K562 treated with DMSO at 1 percent for 12 hours (cell line): Measurements from ENCODE around the gene AJM1. TPM values are rescaled to one million over a fixed set of nuclear protein-coding genes. Genes with fewer than 3 reads are reported as not detected.

ENCODE experiments used
- total RNA-seq: library from RNA; unstranded; fragments of 300-600 nt; gene quantifications from 2 replicates; pipeline ENCODE4 v1.2.3, GENCODE V29; 2022; ENCODE audit not compliant: insufficient read depth

AJM1 gene
- total RNA-seq: 6.5 and 14.3 TPM in 2 replicates

DNA sequence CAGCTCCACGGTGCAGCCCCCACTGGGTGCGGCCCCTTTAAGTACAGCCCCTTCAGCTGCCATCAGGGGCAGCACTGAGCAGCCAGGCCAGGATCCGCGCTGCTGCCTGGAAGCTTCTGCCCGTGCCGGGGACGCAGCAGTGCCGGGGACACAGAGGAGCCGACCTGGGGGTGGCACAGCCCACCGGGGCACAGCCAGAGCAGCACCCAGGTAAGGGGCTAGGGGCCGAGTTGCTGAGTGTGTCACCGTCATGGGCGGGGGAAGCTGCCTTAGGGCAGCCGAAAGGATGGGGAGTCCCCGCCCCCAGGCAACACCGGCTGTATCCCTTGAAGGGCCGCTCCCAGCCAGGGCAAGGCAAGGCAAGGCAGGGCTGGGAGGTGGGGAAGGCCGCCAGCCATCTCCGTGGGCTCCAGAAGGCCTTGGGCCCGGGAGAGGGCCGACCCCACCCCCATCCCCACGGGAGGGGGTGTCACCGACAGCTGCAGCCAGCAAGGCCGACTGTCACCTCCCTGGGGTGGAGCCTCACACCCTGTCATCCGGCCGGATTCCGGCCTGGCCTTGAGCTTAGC is at the start of gene AJM1:
Gene AJM1 (plus strand): TSS at position 99 of the 569 bp plus-strand sequence. CDS start 1,937 bp downstream, outside the sequence.

DNA sequence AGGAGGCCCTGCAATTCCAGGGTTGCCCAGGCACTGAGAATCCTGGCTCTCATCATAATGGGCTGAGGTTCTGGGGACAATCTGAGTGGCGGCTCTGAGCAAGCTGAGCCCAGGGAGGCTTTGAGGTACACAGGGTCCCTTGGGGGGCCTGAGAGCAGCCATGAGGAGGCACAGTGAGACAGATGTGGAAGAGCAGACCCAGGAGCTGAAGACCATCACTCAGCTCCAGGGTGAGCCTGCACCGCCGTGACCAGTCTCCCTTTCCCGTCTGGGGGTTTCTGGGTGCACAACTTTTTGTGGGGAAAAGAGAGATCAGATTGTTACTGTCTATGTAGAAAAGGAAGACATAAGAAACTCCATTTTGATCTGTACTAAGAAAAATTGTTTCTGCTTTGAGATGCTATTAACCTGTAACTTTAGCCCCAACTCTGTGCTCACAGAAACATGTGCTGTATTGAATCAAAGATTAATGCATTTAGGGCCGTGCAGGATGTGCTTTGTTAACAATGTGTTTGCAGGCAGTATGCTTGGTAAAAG is 46.0 kb upstream of the AJM1 start, which contains the start of gene CCDC183:
Gene CCDC183 (plus strand): TSS at position 101 of the 537 bp plus-strand sequence. CDS start 60 bp downstream, at position 161.

DNA sequence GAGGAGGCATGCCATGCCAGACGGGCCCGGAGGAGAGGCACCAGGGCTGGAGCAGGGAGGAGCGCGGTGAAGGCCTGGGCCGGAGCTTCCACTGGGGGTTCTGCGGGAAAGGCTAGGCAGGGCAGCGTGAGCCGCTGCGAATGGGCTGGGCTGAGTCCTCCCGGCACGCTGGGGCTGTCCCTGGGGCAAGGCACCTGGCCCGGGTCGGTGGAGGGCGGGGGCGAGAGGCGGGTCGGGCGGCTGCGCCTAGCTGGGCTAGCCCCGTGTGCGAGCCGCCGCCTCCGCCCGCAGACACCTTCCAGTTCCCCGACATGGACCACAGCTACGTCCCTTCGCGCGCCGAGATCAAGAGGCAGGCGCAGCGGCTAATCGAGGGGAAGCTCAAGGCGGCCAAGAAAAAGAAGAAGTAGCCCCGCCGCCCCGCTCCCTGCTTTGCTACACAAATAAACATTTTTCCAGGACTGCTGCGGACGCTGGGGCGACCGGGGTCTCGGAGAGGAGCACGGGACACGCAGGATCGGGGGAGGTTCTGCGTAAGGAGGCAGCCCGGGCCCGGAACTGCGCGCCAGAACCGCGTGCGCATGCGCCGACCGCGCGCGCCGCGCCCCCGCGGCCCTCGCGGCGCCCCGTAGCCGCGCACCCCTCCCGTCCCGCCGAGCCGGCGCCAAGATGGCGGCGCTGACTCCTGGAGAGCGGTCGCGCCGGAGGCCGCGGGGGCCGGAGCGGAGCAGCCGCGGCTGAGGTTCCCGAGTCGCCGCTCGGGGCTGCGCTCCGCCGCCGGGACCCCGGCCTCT is 34.8 kb upstream of the AJM1 start, which contains the start of gene RABL6:
Gene RABL6 (plus strand): TSS at position 668 of the 794 bp plus-strand sequence. CDS start 249 bp downstream, outside the sequence.

DNA sequence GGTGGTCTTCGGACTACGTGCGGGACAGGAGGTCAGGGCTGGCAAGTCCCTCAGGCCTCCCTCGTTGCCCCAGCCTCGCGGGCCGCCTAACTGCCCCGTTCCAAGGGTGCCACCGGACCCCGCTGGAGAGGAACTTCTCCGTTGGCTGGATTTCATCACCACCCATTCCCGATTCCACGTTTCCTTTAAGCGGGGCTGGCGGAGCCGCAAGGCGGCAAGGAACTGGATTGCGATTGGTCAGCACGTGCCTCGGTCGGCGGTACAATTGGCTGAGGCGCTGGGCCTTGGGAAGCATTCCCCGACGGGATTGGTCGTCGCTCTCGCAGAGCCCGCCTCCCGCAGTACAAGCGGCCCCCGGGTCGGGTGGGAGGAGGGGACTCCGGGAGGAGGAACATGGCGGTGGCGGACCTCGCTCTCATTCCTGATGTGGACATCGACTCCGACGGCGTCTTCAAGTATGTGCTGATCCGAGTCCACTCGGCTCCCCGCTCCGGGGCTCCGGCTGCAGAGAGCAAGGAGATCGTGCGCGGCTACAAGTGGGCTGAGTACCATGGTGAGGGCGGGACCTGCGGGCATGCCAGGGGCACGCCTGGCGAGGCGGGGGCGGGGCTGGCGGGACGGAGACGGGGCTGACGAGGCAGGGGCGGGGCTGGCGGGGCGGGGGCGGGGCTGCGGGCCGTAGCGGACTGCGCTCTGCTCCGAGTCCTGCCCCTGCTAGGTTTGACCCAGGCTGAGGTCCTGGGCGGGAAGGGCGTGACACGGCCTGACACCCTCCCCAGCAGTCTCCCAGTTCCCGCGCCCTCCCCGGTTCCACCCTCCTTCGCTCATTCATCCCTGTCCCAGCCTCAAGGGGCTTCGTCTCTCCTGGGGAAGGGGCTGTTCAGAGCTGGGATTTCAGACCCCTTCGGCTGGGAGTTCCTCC is 7.0 kb downstream of the AJM1 start, which contains the start of gene PHPT1:
Gene PHPT1 (plus strand): TSS at position 372 of the 922 bp plus-strand sequence. CDS start 22 bp downstream, at position 394.

DNA sequence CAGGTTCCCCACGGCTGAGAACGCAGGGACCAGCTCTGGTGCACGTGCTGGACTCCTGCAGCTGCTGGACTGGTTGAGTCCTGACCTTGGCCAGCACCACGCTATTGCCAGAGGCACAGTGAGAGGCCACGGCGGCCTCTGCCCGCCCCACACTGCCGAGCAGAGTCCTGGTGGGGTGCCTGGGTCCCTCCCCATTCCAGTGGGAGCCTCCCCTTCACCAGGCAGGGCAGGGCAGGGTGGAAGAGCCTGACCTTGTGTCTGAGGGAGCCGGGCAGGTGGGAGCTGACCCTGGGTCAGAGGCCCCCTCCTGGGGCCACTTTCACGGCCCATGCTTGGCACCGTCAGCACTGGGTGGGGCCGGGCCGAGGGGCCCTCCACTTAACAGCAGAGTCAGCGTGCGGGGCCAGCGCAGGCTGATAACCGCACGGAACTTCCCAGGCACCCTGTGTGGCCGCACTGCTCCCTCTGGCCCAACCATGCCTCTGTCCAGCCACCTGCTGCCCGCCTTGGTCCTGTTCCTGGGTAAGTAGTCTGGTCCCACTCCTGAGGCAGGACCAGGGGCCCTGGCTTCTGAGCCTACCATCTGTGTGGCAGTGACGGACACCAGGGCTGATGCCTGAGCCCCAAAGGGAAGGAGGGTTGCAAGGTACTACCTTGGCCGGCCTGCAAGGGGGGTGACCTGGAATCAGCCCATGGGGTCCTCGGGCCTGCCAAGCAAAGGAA is 9.8 kb downstream of the AJM1 start, which contains the start of gene MAMDC4:
Gene MAMDC4 (plus strand): TSS at position 406 of the 723 bp plus-strand sequence. CDS start 71 bp downstream, at position 477.

DNA sequence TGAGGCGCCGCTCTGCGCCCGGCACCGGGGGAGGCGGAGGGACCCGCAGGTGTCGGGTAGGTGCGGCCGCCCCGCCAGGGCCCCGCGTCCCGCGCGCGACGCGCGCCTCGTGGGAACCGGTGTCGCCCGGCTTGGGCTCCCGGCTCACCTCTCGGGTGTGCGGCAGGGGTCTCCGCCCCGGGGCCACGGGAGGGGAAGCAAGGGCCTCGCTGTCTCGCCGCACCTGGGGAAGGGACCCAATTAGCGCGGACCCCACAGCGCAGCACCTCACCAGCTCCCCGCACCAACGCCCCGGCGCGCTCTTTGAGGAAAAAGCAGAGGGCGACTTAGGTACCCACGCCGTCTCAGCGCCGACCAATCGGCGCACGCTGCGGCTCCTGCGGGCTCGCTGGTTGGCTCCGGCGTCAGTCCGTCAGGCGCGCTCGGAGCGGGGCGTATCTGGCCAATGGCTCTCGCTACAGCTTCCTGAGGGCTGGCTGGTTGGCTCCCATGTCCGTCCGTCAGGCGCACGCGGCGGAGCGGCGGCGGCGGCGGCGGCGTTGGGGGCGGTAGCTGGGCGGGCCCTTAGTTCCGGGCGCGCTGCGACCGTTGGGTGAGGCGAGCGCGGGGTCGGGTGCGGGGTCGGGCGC is 43.8 kb downstream of the AJM1 start, which contains the start of gene TRAF2:
Gene TRAF2 (plus strand): TSS at position 567 of the 629 bp plus-strand sequence. CDS start 12,225 bp downstream, outside the sequence.

Other genes with a start within 250 kb of the AJM1 start
- gene EGFL7, start 179.6 kb upstream of the AJM1 start, total RNA-seq: 66.9 and 92.7 TPM in 2 replicates
- 74.6 and 81.1 TPM in 2 replicates for gene AGPAT2, start 155.0 kb upstream of the AJM1 start, total RNA-seq
- 11.1 and 12.0 TPM in 2 replicates for gene DIPK1B, start 129.9 kb upstream of the AJM1 start, total RNA-seq
- not detected in 2 replicates for gene LCN10, start 99.5 kb upstream of the AJM1 start, total RNA-seq
- gene LCN6, start 94.0 kb upstream of the AJM1 start, total RNA-seq: not detected in 2 replicates
- gene LCN8, start 84.2 kb upstream of the AJM1 start, total RNA-seq: not detected in 2 replicates
- gene LCN15, start 78.0 kb upstream of the AJM1 start, total RNA-seq: not detected in 2 replicates
- gene TMEM141, start 51.1 kb upstream of the AJM1 start, total RNA-seq: 32.1 and 71.4 TPM in 2 replicates
- 0.42 TPM in 1 of 2 replicates, not detected in the other for gene CCDC183, start 46.1 kb upstream of the AJM1 start, total RNA-seq
- 123 and 151 TPM in 2 replicates for gene RABL6, start 34.5 kb upstream of the AJM1 start, total RNA-seq
- gene PHPT1, start 6.9 kb downstream of the AJM1 start, total RNA-seq: 119 and 244 TPM in 2 replicates
- 3.4 and 3.6 TPM in 2 replicates for gene MAMDC4, start 9.9 kb downstream of the AJM1 start, total RNA-seq
- 551 and 781 TPM in 2 replicates for gene EDF1, start 23.8 kb downstream of the AJM1 start, total RNA-seq
- 25.9 and 33.7 TPM in 2 replicates for gene TRAF2, start 44.0 kb downstream of the AJM1 start, total RNA-seq
- gene FBXW5, start 102.3 kb downstream of the AJM1 start, total RNA-seq: 126 and 129 TPM in 2 replicates
- not detected in 2 replicates for gene C8G, start 102.8 kb downstream of the AJM1 start, total RNA-seq
- not detected in 2 replicates for gene LCN12, start 109.8 kb downstream of the AJM1 start, total RNA-seq
- gene PTGDS, start 135.0 kb downstream of the AJM1 start, total RNA-seq: 12.3 and 16.0 TPM in 2 replicates
- not detected in 2 replicates for gene LCNL1, start 140.5 kb downstream of the AJM1 start, total RNA-seq
- 91.4 and 99.8 TPM in 2 replicates for gene PAXX, start 149.9 kb downstream of the AJM1 start, total RNA-seq
- not detected in 2 replicates for gene CLIC3, start 154.1 kb downstream of the AJM1 start, total RNA-seq
- 5.4 and 10.9 TPM in 2 replicates for gene ABCA2, start 185.8 kb downstream of the AJM1 start, total RNA-seq
- gene FUT7, start 189.6 kb downstream of the AJM1 start, total RNA-seq: not detected in 2 replicates
- gene NPDC1, start 203.7 kb downstream of the AJM1 start, total RNA-seq: 1.0 and 4.3 TPM in 2 replicates
- gene ENTPD2, start 211.6 kb downstream of the AJM1 start, total RNA-seq: not detected in 2 replicates
- gene SAPCD2, start 228.1 kb downstream of the AJM1 start, total RNA-seq: 17.4 and 28.8 TPM in 2 replicates
- 5.9 and 8.8 TPM in 2 replicates for gene UAP1L1, start 235.0 kb downstream of the AJM1 start, total RNA-seq
- 47.0 and 51.4 TPM in 2 replicates for gene MAN1B1, start 244.5 kb downstream of the AJM1 start, total RNA-seq